A673 (cell line): ENCODE results near the gene PGF. TPM values are rescaled to one million over a fixed set of nuclear protein-coding genes. Genes with fewer than 3 reads are reported as not detected.
A peak's percentile ranks its signal among the peaks of the same experiment; 100 is the strongest.

Experiments used
- BruUV-seq: library from RNA; stranded (reverse); fragments of 400-500 nt; replicated peaks from 2 replicates; lab custom pipeline; 2021; lab: Mats Ljungman, UMichigan
- CTCF ChIA-PET: fragments of 300-600 bp; sonication (Branson Sonifier 250); formaldehyde crosslinking; loops from one replicate; lab custom pipeline; 2022; ENCODE audit warnings: antibody characterized with exemption; lab: Charles Lee
- POLR2A ChIA-PET: fragments of 300-600 bp; sonication (Branson Sonifier 250); formaldehyde crosslinking; loops from one replicate; lab custom pipeline; 2022; ENCODE audit warnings: antibody characterized with exemption; ENCODE audit not compliant: low non-redundant PET; lab: Charles Lee
- DNase-seq: peaks from one replicate; pipeline ENCODE4 v3.0.0-alpha.2; 2015; ENCODE audit warnings: low spot score
- H3K27ac ChIP-seq: fragments of 200-600 bp; sonication (generic); 2 replicates; pipeline ENCODE4 v1.5.1; 2016; ENCODE audit warnings: mixed run types, low read depth, mild to moderate bottlenecking, mixed read lengths, antibody characterized with exemption, low read length; ENCODE audit not compliant: poor library complexity, severe bottlenecking
- H3K27me3 ChIP-seq: fragments of 200-600 bp; sonication (generic); replicated peaks from 2 replicates; pipeline ENCODE4 v1.6.1; 2017; ENCODE audit warnings: mixed run types, low read depth, mild to moderate bottlenecking, mixed read lengths, antibody characterized with exemption, low read length; ENCODE audit not compliant: insufficient read depth, poor library complexity
- H3K36me3 ChIP-seq: fragments of 200-600 bp; sonication (generic); 2 replicates; pipeline ENCODE4 v1.6.1; 2016; ENCODE audit warnings: mixed run types, mild to moderate bottlenecking, mixed read lengths, antibody characterized with exemption, low read length; ENCODE audit not compliant: insufficient read depth, poor library complexity, severe bottlenecking
- H3K4me1 ChIP-seq: fragments of 200-600 bp; sonication (generic); 2 replicates; pipeline ENCODE4 v1.6.1; 2017; ENCODE audit warnings: mixed run types, mild to moderate bottlenecking, mixed read lengths, antibody characterized with exemption, low read length; ENCODE audit not compliant: insufficient read depth, poor library complexity, severe bottlenecking
- H3K4me3 ChIP-seq: fragments of 200-600 bp; sonication (generic); 2 replicates; pipeline ENCODE4 v1.5.1; 2016; ENCODE audit warnings: low read depth, mixed run types, mild to moderate bottlenecking, mixed read lengths, low read length; ENCODE audit not compliant: poor library complexity, severe bottlenecking
- H3K9me3 ChIP-seq: fragments of 200-600 bp; sonication (generic); 2 replicates; pipeline ENCODE4 v1.6.1; 2016; ENCODE audit warnings: mixed run types, low read depth, mild to moderate bottlenecking, mixed read lengths, antibody characterized with exemption, low read length; ENCODE audit not compliant: poor library complexity, severe bottlenecking
- EZH2 ChIP-seq: fragments of 200-600 bp; sonication (generic); IDR thresholded peaks from 2 replicates; pipeline ENCODE4 v1.6.1; 2017; ENCODE audit warnings: borderline replicate concordance, low read depth, mild to moderate bottlenecking, mixed read lengths, antibody characterized with exemption, low read length; ENCODE audit not compliant: poor library complexity, severe bottlenecking
- intact Hi-C: fragments of 100-400 bp; cut with micrococcal nuclease; formaldehyde crosslinking; loops from one replicate; pipeline ENCODE4 v1.10.0; 2022; ENCODE audit not compliant: unreplicated experiment
- total RNA-seq: library from RNA; stranded (reverse); gene quantifications from 2 replicates; pipeline ENCODE4 v1.2.3, GENCODE V29; 2021
- TF ChIP-seq, protein P1 (sequence below): fragments of 300-800, 200-600 bp; sonication (generic); conservative IDR thresholded peaks from 2 replicates; pipeline ENCODE4 v1.5.1; 2017; ENCODE audit warnings: low read depth, mild to moderate bottlenecking, antibody characterized with exemption, low read length, moderate library complexity, mixed read lengths

PGF gene
- total RNA-seq, 1 experiment from 2014 or later = 48.1 TPM

DNA sequence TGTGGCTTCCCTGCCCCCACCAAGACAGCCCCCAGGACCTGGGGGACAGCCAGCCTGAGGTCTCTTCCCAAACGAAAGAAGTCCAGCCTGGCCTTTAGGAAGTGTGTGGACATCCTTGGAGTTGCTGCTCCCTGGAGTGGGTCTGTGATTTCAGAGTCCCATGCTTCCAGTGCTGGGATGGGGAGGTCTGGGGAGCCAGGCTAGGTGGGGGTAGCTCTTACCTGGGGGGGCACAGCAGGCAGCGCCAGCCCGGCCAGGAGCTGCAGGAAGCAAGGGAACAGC lies 509 bp downstream of the PGF start:
- BruUV-seq = no TSS peak
- no peak for TF ChIP-seq EZH2
- TF ChIP-seq, protein P1, sequence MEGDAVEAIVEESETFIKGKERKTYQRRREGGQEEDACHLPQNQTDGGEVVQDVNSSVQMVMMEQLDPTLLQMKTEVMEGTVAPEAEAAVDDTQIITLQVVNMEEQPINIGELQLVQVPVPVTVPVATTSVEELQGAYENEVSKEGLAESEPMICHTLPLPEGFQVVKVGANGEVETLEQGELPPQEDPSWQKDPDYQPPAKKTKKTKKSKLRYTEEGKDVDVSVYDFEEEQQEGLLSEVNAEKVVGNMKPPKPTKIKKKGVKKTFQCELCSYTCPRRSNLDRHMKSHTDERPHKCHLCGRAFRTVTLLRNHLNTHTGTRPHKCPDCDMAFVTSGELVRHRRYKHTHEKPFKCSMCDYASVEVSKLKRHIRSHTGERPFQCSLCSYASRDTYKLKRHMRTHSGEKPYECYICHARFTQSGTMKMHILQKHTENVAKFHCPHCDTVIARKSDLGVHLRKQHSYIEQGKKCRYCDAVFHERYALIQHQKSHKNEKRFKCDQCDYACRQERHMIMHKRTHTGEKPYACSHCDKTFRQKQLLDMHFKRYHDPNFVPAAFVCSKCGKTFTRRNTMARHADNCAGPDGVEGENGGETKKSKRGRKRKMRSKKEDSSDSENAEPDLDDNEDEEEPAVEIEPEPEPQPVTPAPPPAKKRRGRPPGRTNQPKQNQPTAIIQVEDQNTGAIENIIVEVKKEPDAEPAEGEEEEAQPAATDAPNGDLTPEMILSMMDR = no peak
- Histone ChIP-seq H3K4me3 (peak overlapping the region; percentile 92), H3K4me1 (peaks cover 15% of the 10 kb centered on the region), H3K27ac (peak overlapping the region; percentile 72), H3K9me3 (no peaks in the 10 kb centered on the region), H3K27me3 (no peaks in the 10 kb centered on the region), H3K36me3 (no peaks in the 10 kb centered on the region)
- CTCF ChIA-PET = interaction anchor here (1.0 kb wide), 1 partner anchor 10 kb away, joined by 3 read pairs; no protein-coding TSS in a partner anchor
- DNase-seq = no peak
- intact Hi-C loops = loop anchor here (5.0 kb wide), 1 partner anchor 112 kb away; the partner anchor contains the start of gene ZC2HC1C
- POLR2A ChIA-PET = no interaction called here

DNA sequence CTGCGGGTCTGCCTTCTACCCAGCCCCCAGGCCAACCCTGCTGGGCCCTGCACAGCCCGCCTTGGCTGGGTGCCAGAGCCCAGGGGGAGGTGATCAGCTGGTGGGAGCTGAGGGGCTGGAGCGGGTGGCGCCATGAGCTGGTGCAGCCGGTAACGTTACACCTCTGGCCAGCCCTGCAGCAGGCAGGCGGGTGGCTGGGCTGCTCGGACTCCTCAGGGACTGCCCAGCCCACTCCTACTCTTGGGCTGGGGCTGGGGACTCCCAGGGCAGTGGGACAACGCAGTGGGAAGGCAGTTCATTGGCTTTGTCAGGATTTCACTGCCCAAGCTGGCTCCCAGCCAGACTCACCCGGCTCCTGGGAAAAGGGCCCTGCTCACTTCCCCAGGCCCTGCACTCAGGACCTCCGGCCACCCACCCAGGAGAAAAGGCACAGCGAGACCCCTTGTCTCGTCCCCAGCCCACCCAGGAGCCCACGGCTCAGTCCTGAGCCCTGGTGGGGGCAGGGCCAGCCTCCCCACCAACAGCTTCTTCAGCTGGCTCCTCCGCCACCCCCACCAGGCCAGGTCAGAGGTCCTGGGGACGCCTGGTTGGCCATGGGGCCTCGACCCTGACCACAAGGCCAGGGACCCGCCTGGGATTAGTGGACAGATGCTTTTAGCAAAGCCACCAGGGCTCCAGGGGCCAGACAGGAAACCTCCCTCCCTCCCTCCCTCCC lies 1.0 kb downstream of the PGF start:
- DNase-seq = peak; percentile 72
- no peak for TF ChIP-seq EZH2
- TF ChIP-seq, protein P1 = no peak
- Histone ChIP-seq H3K4me3 (peak overlapping the region; percentile 92), H3K36me3 (no peaks in the 10 kb centered on the region), H3K4me1 (peaks cover 15% of the 10 kb centered on the region), H3K27ac (peak overlapping the region; percentile 72), H3K27me3 (no peaks in the 10 kb centered on the region), H3K9me3 (no peaks in the 10 kb centered on the region)
- intact Hi-C loops = loop anchor here (5.0 kb wide), 1 partner anchor 113 kb away; the partner anchor contains the start of gene ZC2HC1C
- CTCF ChIA-PET = no interaction called here
- POLR2A ChIA-PET = interaction anchor here (0.6 kb wide), 1 partner anchor 87 kb away, joined by 6 read pairs; no protein-coding TSS in a partner anchor
- no TSS peak for BruUV-seq

DNA sequence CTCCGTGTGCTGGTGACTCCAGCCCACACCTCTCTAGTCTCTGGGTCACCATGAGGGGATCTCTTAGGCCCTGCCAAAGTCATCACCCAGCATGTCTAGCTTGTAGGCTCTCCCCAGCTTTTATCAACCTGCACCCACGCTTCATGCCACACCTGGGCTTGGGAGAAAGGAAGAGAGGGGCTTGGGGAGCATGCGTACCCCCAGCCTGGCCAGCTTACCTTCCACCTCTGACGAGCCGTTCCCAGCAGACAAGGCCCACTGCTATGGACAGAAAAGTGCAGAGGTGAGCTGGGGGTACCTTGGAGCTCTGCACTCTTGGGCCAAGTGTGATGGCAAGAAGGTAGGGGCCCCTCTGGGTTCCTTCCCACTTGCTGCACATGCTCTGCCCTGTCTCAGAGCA lies 1.7 kb downstream of the PGF start:
- POLR2A ChIA-PET = interaction anchor here (0.6 kb wide), 1 partner anchor 87 kb away, joined by 6 read pairs; no protein-coding TSS in a partner anchor
- H3K36me3 ChIP-seq = no peaks in the 10 kb centered on the region
- no peaks in the 10 kb centered on the region for H3K27me3 ChIP-seq
- peak overlapping the region; percentile 72 for H3K27ac ChIP-seq
- no peak for TF ChIP-seq EZH2
- TF ChIP-seq, protein P1 = no peak
- H3K4me1 ChIP-seq = peaks cover 15% of the 10 kb centered on the region
- CTCF ChIA-PET = no interaction called here
- intact Hi-C loops = loop anchor here (5.0 kb wide), 1 partner anchor 114 kb away; the partner anchor contains the start of gene ZC2HC1C
- no TSS peak for BruUV-seq
- H3K9me3 ChIP-seq = no peaks in the 10 kb centered on the region
- DNase-seq = no peak
- H3K4me3 ChIP-seq = peak overlapping the region; percentile 92
